ENCODE measurements around the gene ARHGEF18. TPM values are rescaled to one million over a fixed set of nuclear protein-coding genes. Genes with fewer than 3 reads are reported as not detected.
A peak's percentile ranks its signal among the peaks of the same experiment; 100 is the strongest.

Gene ARHGEF18
- total and polyA plus RNA-seq, 4 donors: 19.7 to 36.2 (median 28.6) TPM

GRCh38 chr19:7376151-7376852, 27.6 kb downstream of the ARHGEF18 start:
- no peaks in the 10 kb centered on the region for H3K27me3 ChIP-seq (ENCODE audit: control insufficient read depth, insufficient read depth, low read length)
- 80% methylated on average over 6 of the region's 6 CpGs for WGBS (ENCODE audit: insufficient coverage)
- H3K36me3 ChIP-seq (ENCODE audit: control insufficient read depth, insufficient read depth, low read length): peaks cover 19% of the 10 kb centered on the region
- H3K4me1 ChIP-seq (ENCODE audit: control insufficient read depth, insufficient read depth, low read length): no peaks in the 10 kb centered on the region
- no peak overlapping the region for H3K27ac ChIP-seq (ENCODE audit: low read depth, low read length)
- H3K9me3 ChIP-seq (ENCODE audit: control insufficient read depth, insufficient read depth, low read length): no peaks in the 10 kb centered on the region
- H3K4me3 ChIP-seq (ENCODE audit: low read depth, low read length): no peak overlapping the region
- DNase-seq (ENCODE audit: low read depth in 4 of 6, low spot score in 6 of 6): no peak

- DNase-seq (ENCODE audit: low read depth in 4 of 6, low spot score in 6 of 6): no peak
- WGBS (ENCODE audit: insufficient coverage): 95% methylated on average over 7 of the region's 7 CpGs
- Histone ChIP-seq H3K27me3 (ENCODE audit: control insufficient read depth, insufficient read depth, low read length) (no peaks in the 10 kb centered on the region), H3K4me3 (ENCODE audit: low read depth, low read length) (no peak overlapping the region), H3K36me3 (ENCODE audit: control insufficient read depth, insufficient read depth, low read length) (peaks cover 15% of the 10 kb centered on the region), H3K9me3 (ENCODE audit: control insufficient read depth, insufficient read depth, low read length) (no peaks in the 10 kb centered on the region), H3K27ac (ENCODE audit: low read depth, low read length) (no peak overlapping the region), H3K4me1 (ENCODE audit: control insufficient read depth, insufficient read depth, low read length) (no peaks in the 10 kb centered on the region)
Observed at GRCh38 chr19:7377196-7377595, 28.5 kb downstream of the ARHGEF18 start.

- DNase-seq (ENCODE audit: low read depth in 4 of 6, low spot score in 6 of 6): no peak
- 85% methylated on average over 5 of the region's 7 CpGs for WGBS (ENCODE audit: insufficient coverage)
- H3K4me3 ChIP-seq (ENCODE audit: low read depth, low read length): no peak overlapping the region
Observed at GRCh38 chr19:7381073-7381390, 32.3 kb downstream of the ARHGEF18 start.

GRCh38 chr19:7382694-7383093, 34.0 kb downstream of the ARHGEF18 start:
- H3K4me3 ChIP-seq (ENCODE audit: low read depth, low read length): no peak overlapping the region
- peaks cover 19% of the 10 kb centered on the region for H3K36me3 ChIP-seq (ENCODE audit: control insufficient read depth, insufficient read depth, low read length)
- H3K27me3 ChIP-seq (ENCODE audit: control insufficient read depth, insufficient read depth, low read length): no peaks in the 10 kb centered on the region
- no peak for DNase-seq (ENCODE audit: low read depth in 4 of 6, low spot score in 6 of 6)
- H3K4me1 ChIP-seq (ENCODE audit: control insufficient read depth, insufficient read depth, low read length): no peaks in the 10 kb centered on the region
- 67% methylated on average over 9 of the region's 9 CpGs for WGBS (ENCODE audit: insufficient coverage)
- H3K27ac ChIP-seq (ENCODE audit: low read depth, low read length): no peak overlapping the region
- H3K9me3 ChIP-seq (ENCODE audit: control insufficient read depth, insufficient read depth, low read length): no peaks in the 10 kb centered on the region

More at GRCh38 chr19:7381073-7381390, 32.3 kb downstream of the ARHGEF18 start:
- Histone ChIP-seq H3K27me3 (ENCODE audit: control insufficient read depth, insufficient read depth, low read length) (no peaks in the 10 kb centered on the region), H3K27ac (ENCODE audit: low read depth, low read length) (no peak overlapping the region), H3K4me1 (ENCODE audit: control insufficient read depth, insufficient read depth, low read length) (no peaks in the 10 kb centered on the region), H3K9me3 (ENCODE audit: control insufficient read depth, insufficient read depth, low read length) (no peaks in the 10 kb centered on the region), H3K36me3 (ENCODE audit: control insufficient read depth, insufficient read depth, low read length) (peaks cover 17% of the 10 kb centered on the region)

- Histone ChIP-seq H3K36me3 (ENCODE audit: control insufficient read depth, insufficient read depth, low read length) (peaks cover 14% of the 10 kb centered on the region), H3K4me1 (ENCODE audit: control insufficient read depth, insufficient read depth, low read length) (no peaks in the 10 kb centered on the region), H3K9me3 (ENCODE audit: control insufficient read depth, insufficient read depth, low read length) (no peaks in the 10 kb centered on the region), H3K27ac (ENCODE audit: low read depth, low read length) (no peak overlapping the region), H3K27me3 (ENCODE audit: control insufficient read depth, insufficient read depth, low read length) (no peaks in the 10 kb centered on the region), H3K4me3 (ENCODE audit: low read depth, low read length) (no peak overlapping the region)
- WGBS (ENCODE audit: insufficient coverage): 87% methylated on average over 5 of the region's 7 CpGs
- peak in 1 of 6 donors; percentile 3 for DNase-seq (ENCODE audit: low read depth in 4 of 6, low spot score in 6 of 6)
Observed at GRCh38 chr19:7383284-7383683, 34.5 kb downstream of the ARHGEF18 start.

GRCh38 chr19:7385062-7385461, 36.3 kb downstream of the ARHGEF18 start:
- Histone ChIP-seq H3K9me3 (ENCODE audit: control insufficient read depth, insufficient read depth, low read length) (no peaks in the 10 kb centered on the region), H3K36me3 (ENCODE audit: control insufficient read depth, insufficient read depth, low read length) (peaks cover 24% of the 10 kb centered on the region), H3K27ac (ENCODE audit: low read depth, low read length) (no peak overlapping the region), H3K4me1 (ENCODE audit: control insufficient read depth, insufficient read depth, low read length) (no peaks in the 10 kb centered on the region), H3K4me3 (ENCODE audit: low read depth, low read length) (no peak overlapping the region), H3K27me3 (ENCODE audit: control insufficient read depth, insufficient read depth, low read length) (no peaks in the 10 kb centered on the region)
- WGBS (ENCODE audit: insufficient coverage): 71% methylated on average over 2 of the region's 5 CpGs
- no peak for DNase-seq (ENCODE audit: low read depth in 4 of 6, low spot score in 6 of 6)

- Histone ChIP-seq H3K36me3 (ENCODE audit: control insufficient read depth, insufficient read depth, low read length) (peaks cover 24% of the 10 kb centered on the region), H3K4me1 (ENCODE audit: control insufficient read depth, insufficient read depth, low read length) (no peaks in the 10 kb centered on the region), H3K27ac (ENCODE audit: low read depth, low read length) (no peak overlapping the region), H3K27me3 (ENCODE audit: control insufficient read depth, insufficient read depth, low read length) (no peaks in the 10 kb centered on the region), H3K9me3 (ENCODE audit: control insufficient read depth, insufficient read depth, low read length) (no peaks in the 10 kb centered on the region), H3K4me3 (ENCODE audit: low read depth, low read length) (no peak overlapping the region)
- 60% methylated on average over 9 of the region's 9 CpGs for WGBS (ENCODE audit: insufficient coverage)
- DNase-seq (ENCODE audit: low read depth in 4 of 6, low spot score in 6 of 6): no peak
Observed at GRCh38 chr19:7386308-7386707, 37.6 kb downstream of the ARHGEF18 start.

- 86% methylated on average over 8 of the region's 8 CpGs for WGBS (ENCODE audit: insufficient coverage)
- no peak overlapping the region for H3K4me3 ChIP-seq (ENCODE audit: low read depth, low read length)
- no peaks in the 10 kb centered on the region for H3K9me3 ChIP-seq (ENCODE audit: control insufficient read depth, insufficient read depth, low read length)
- no peaks in the 10 kb centered on the region for H3K4me1 ChIP-seq (ENCODE audit: control insufficient read depth, insufficient read depth, low read length)
- no peaks in the 10 kb centered on the region for H3K27me3 ChIP-seq (ENCODE audit: control insufficient read depth, insufficient read depth, low read length)
- no peak for DNase-seq (ENCODE audit: low read depth in 4 of 6, low spot score in 6 of 6)
- H3K36me3 ChIP-seq (ENCODE audit: control insufficient read depth, insufficient read depth, low read length): peaks cover 24% of the 10 kb centered on the region
- H3K27ac ChIP-seq (ENCODE audit: low read depth, low read length): no peak overlapping the region
Observed at GRCh38 chr19:7386769-7387168, 38.0 kb downstream of the ARHGEF18 start.

- no peak for DNase-seq (ENCODE audit: low read depth in 4 of 6, low spot score in 6 of 6)
- H3K4me3 ChIP-seq (ENCODE audit: low read depth, low read length): no peak overlapping the region
- H3K4me1 ChIP-seq (ENCODE audit: control insufficient read depth, insufficient read depth, low read length): peaks cover 14% of the 10 kb centered on the region
- peaks cover 18% of the 10 kb centered on the region for H3K36me3 ChIP-seq (ENCODE audit: control insufficient read depth, insufficient read depth, low read length)
- 89% methylated on average over 9 of the region's 14 CpGs for WGBS (ENCODE audit: insufficient coverage)
- H3K27ac ChIP-seq (ENCODE audit: low read depth, low read length): no peak overlapping the region
- no peaks in the 10 kb centered on the region for H3K9me3 ChIP-seq (ENCODE audit: control insufficient read depth, insufficient read depth, low read length)
- H3K27me3 ChIP-seq (ENCODE audit: control insufficient read depth, insufficient read depth, low read length): no peaks in the 10 kb centered on the region
Observed at GRCh38 chr19:7391218-7391670, 42.5 kb downstream of the ARHGEF18 start.

- Histone ChIP-seq H3K36me3 (ENCODE audit: control insufficient read depth, insufficient read depth, low read length) (peaks cover 13% of the 10 kb centered on the region), H3K4me3 (ENCODE audit: low read depth, low read length) (no peak overlapping the region), H3K9me3 (ENCODE audit: control insufficient read depth, insufficient read depth, low read length) (no peaks in the 10 kb centered on the region), H3K4me1 (ENCODE audit: control insufficient read depth, insufficient read depth, low read length) (peaks cover 23% of the 10 kb centered on the region), H3K27ac (ENCODE audit: low read depth, low read length) (no peak overlapping the region), H3K27me3 (ENCODE audit: control insufficient read depth, insufficient read depth, low read length) (no peaks in the 10 kb centered on the region)
- WGBS (ENCODE audit: insufficient coverage): 80% methylated on average over 2 of the region's 2 CpGs
- no peak for DNase-seq (ENCODE audit: low read depth in 4 of 6, low spot score in 6 of 6)
Observed at GRCh38 chr19:7393459-7393858, 44.7 kb downstream of the ARHGEF18 start.
